GM21723 (cell line): Measurements from ENCODE around the gene SLC4A2.

Source experiments
- ATAC-seq: cut with Tn5 transposase; IDR thresholded peaks from one replicate; pipeline ENCODE4 v1.9.1; 2021; ENCODE audit warnings: mild to moderate bottlenecking, moderate library complexity; ENCODE audit not compliant: unreplicated experiment

The SLC4A2 gene

DNA sequence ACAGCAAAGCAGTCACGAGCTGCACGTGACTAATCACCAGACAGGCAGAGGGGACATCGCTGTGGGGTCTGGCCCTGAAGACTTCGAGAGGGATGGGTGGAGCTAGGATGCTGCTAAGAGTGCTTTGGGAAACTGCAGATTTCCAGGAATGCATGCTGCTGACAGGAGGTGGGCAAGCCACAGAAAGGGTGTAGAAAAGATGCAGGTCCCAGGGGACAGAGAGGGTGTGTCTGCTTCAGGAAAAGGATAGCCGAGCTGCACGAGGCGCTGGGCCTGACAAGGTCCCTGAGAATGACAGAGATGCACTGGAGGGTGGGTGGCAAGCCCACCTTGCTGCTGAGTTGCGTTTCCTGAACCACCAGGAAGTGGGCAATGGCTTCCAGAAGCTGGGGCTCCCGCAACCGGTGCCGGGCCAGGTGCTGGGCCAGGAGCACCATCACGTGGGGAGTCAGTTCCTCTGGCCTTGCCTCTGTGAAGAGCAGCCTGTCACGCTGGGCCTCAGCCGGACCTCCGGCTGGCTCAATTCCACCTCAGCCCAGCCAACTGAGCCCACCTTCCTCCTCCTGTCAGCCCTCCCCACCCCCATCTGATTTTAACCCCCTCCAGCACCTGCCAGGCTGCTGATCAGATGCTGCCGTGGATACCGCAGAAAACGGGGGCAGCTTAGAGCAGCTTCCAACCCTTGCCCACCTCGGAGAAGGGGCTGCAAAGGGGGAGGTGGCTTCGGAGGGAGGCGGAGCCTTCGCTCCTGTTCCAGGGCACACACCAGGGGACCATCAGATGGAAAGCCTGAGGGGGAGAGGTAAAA, 19.0 kb downstream of the SLC4A2 start:
- ATAC-seq, result no peak

DNA sequence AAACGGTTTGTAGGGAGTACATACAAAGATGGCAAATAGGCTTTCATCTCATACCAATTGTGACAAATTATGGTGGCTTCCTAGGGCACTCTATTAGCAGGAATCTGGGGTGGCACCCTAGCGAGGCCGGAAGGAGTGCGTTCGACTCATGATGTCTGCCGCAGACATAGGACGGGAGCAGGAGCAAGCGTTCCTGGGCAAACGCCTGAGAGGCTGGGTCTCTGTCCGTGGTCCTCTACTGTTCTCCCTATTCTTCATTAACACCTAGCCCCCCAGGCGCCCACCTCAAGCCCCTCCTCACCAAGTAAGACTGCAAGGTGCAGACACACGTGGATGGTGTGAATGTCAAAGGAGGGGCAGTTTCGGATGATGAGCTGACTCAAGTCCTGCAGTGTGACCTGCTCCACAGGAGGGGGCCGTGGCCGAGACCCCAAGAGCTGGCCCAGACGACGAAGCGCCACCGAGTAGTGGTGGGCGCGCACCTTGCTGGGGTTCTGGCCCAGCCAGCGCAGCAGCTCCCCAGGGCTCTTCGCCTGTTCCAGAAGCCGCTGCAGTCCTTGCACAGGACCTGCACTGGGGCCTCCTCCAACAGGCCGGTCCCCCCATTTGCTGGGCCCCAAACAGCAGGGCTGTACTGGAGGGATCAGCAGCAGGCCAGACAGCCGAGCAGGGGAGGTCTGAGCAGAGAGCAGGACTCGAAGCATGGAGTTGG, 20.0 kb downstream of the SLC4A2 start:
- no peak for ATAC-seq

DNA sequence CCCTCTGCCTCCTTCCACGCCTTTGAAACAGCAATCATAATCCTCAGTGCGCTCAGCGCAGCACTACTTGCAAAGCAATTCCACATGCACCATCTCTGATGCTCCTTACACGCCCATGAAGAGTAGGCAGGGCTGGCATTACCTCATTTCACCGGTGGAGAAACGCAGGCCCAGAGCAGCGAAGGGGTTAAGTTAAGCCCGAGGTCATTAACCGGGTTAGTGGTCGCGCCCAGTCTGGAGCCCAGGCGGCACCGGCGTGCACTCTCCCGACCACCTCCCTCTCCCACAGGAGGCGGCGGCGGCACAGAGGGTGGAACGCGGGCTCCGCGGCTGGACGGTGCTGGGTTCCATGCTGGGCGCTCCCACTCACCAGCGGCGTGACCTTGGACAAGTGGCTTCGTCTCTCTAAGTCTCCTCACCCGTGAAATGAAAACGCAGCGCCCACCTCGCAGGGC, 20.7 kb downstream of the SLC4A2 start:
- peak; percentile 2 for ATAC-seq

DNA sequence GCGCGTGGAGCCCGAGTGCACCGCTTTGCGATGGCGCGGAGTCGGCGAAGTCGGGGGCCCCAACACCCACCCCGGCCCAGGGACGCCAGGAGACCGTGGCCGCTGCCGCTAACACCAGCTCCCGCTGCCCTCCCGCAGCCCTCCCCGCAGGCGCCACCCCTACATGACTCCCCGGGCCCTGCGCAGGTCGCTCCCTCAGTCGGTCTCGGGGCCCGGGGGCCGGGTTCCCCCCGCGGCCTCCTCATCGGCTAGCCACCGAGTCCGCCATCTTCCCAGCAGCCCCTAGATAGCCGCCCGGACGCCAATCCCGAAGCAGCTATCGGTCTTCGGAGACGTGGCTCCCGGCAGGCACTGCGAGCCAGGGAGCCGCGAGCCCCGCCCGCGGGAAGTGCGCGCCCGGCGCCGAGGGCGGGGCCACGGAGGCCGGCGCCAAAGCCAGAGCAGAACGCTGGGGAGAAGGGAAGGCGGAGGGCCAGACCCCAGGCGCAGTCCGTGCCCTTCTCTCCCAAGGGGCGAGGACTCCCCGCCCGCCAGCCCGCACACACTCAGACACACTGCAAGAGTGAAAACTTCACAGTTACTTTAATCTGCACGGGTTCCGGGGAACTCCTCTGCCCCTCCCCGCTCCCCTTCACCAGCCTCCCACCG, 21.3 kb downstream of the SLC4A2 start, which contains the start of gene FASTK:
FASTK (minus strand) TSS at position 288 of the 648 bp plus-strand sequence; CDS start at position 245, 43 bp downstream.
- ATAC-seq, result peak; percentile 71

DNA sequence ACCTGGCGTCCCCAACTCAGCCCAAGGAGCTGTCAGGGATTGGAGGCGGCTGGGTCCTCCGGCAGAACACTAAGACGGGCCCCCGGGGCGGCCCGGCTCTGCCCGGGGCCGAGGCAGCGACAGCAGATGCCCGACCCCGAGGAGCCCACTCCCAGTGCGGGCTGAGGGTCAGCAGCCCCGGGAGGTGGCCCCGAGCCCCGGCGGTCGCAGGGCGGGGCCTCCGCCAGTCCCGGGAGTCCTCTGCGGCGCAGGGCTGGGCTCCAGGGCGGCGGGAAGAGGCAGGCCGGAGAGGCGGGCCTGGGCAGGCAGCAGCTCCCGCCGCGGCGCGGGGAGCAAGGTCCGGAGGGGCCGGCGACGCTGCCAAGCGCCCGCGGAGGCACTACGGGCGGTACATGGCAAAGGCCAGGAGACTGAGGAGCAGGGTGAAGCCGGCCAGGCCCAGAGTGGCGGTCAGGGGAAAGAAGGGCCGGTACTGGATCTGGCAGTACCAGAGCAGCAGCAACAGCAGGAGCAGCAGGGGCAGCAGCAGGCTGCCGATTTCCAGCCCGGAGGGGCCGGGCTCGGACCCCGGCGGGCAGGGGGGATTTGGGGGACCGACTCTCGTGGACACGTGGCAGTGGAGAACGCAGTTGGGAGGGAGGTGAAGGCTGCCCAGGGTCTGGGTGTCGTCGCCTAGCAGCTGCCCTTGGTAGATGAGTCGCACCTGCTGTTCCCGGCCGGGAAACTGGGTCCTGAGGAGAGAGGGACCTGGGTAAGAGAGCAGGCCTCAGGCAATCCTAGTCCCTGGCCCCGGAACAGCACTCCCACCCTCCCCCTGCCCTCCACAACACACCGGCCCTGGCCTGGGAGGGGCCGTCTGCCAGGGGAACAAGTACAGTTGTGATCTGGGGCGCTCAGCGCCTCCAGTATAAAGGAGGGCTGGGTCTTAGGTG, 22.0 kb downstream of the SLC4A2 start:
- no peak for ATAC-seq

DNA sequence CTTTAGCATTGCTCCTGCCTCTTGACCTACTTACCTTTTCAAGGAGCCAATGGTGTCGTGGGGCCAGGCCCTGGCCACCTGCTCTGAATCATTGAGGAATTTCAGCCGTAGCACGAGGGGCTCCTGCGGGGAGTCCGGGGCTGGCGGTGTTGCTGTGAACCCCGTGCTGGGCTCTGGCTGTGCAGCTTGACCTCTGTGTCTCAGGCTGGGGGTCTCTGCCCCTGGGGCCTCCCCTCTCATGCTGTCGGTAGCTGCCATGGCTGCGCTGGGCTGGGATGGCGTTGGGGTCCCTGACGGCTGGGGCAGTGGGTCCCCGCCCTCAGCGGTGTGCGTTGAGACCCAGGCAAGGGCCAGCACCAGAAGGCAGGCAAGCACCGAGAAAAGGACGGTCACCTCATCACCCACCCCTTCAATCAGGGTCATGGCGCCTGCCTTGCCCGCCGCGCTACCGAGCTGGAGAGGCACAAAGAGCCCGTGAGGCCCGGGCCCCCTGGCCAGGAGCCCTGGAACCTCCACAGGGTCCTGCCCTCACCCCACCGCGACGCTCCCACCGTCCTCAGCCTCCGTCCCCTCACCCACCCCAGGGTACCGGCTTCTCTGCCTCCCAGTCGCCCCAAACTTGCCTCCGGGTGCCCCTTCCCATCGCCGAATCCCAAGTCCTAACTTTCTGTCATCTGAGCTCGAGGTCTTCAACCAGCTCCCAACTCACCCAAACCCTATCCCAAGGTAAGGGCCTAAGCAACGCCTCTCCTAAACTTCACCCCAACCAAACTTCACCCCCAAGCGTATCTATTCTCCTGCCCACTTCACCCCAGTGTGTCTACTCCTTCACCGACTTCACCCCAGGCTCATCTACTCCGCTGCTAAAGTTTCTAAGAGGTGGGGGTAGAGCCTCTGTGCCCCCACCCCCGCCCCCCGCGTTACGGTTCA, 23.0 kb downstream of the SLC4A2 start:
- no peak for ATAC-seq

DNA sequence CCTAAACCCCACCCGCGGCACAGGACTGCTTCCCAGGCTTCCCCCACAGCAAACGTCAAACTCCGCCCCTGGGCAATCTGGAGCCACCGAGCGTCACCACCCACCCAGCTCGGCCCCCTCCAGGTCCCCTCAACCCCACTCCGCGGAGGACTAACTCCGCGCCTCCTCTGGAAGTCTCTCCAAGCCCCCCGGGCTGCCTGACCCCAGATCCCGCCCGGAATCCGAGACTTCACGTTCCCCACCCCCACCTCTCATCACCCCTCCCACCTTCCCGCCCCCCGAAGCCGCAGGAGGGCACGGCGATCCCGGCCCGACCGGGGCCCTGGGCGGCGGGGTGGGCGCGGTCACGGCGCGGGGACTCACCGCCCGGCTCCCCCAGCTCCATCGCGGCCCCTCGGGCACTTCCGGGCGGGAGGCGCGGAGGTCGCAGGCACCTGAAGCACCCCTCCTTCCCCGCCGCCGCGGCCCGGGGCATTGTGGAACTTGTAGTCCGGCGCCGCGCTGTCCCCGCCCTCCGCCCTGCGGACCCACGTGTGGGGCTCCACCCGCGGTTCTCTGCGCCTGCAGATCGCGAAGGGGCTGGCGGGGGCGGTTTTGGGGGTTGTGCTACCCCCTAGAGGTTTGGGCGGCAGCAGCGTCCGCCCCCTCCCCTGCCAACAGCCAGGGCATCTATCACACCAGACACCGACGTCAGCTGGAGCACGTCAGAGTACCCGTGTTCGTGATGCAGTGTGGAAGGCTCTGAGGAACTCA, 23.9 kb downstream of the SLC4A2 start, which contains the start of gene TMUB1:
TMUB1 (minus strand) TSS at position 423 of the 753 bp plus-strand sequence. CDS start 930 bp downstream, outside the sequence.
- ATAC-seq, result peak; percentile 46

DNA sequence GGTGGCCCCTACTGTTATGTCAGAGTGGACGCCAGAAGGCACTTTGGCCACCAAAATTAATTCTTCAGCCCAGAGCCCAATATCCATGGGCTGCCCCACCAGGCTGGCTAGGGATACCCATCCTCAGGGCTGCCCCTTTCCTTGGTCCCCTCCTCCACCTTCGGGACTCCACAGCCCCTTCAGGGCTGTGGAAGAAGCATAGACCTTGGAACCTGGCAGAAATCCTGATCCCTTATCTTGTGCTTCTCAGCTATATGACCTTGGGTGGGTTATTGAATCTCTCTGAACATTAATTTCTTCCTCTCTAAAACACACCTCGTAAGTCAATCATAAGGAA, 24.4 kb downstream of the SLC4A2 start:
- no peak for ATAC-seq

DNA sequence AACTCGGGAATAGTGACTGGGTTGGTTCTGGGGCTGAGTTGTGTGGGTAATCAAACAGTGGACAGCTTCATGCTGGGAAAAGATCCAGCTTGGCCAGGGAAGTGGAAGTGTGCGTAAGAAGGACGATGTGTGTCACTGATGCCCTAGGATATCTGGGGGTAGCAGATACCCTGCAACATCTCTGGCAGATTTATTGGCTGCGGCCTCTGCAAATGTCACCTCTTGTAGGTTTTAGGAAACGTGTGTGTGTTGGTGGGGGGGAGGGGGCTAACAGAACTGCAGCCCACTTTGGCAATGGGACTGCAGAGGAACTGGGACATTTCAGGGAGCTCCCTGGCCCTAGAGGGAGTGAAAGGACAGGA, 25.9 kb downstream of the SLC4A2 start:
- ATAC-seq, result no peak

DNA sequence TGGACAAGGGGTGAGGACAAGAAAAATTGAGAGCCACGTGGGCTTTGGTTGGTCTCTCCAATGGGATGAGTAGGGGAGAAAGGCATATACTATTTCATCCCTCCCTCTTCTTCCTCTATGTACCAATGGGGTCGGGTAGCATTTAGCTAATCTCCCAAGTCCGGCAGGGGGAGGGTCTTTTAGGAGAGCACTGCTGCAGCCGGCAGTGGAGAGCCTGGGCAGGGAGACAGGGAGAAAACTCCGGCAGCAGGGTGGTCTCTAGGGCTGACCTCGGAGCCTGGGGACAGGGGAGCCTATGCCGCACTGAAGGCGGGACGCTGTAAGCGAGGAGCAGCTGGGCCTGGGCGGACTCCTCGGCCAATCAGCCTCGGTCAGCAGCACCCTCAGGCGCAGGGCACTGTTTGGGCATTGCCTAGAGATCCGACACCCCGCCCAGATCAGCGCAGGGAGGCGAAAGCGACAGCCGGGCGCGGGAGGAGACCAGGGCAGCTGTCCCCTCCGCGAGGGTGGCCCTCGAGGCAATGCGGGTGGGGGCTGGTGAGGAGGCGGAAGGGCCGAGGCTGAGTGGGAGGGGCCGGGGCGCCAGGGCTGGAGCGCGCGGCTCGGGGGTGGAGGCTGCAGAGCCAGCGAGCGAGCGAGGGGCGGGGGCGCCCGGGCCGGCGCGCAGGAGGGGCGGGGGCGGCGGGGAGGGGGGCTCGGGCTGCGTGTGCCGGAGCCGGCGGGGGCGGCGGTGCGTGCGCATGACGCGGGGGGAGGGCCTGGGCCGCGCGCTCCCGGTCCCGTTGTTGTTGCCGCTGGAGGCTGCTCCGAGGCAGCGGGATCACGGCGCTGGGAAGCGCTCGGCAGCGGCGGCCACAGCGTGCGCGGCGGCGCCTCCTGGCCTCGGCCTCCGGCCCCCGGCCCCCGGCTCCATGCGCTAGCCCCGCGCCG, 26.6 kb downstream of the SLC4A2 start, which contains the start of gene AGAP3:
AGAP3 (plus strand) TSS at position 785 of the 930 bp plus-strand sequence. CDS start 267 bp downstream, outside the sequence.
- peak; percentile 53 for ATAC-seq

DNA sequence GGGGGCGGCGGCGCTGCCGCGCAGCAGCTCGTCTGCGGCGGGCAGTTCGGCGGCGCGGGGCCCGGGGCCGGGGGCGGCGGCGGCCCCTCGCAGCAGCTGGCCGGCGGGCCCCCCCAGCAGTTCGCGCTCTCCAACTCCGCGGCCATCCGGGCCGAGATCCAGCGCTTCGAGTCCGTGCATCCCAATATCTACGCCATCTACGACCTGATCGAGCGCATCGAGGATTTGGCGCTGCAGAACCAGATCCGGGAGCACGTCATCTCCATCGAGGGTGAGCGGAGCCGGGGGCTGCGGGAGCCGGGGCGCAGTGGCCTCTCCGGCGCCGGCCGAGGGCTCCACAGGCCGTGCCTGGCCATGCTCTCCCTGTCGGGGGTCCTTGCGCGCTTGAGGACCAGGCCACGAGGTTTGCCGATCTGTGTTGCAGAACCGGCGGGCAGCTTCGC, 27.4 kb downstream of the SLC4A2 start:
- no peak for ATAC-seq

DNA sequence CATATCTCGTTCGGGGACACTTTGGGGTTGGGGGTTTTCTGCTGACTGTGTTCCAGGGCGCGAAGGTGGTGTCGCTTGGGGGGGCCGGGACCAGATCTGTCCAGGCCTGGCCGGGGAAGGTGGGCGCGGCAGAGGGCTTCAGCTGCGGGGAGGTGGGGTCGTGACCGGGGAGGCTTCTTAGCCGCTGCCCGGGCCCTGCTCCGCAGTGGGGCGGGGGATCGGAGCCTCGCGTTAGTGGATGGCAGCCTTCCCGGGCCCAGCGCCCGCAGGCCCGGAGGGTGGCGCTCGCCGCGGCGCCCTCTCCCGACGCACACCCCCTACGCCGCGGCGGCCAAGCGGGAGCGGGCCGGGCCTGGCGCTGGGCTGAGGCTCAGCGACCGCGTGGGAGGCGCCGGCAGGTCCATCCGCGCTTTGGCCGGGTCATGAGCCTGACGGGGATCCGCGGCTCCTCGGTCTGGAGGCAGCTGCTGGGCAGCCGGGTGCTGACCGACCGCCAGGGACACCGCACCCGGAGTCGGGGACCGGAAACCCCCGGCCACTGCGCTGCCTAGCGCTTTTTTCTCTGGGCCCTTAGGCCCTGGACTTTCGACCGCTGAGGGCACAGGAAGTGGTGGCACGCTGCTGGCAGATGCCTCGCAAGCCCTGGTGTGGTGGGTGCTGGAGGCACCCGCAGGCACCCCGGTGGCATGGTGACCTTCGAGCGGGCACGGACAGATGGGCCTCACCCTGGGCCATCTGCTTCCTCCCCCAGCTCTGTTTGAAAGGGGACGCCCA, 28.0 kb downstream of the SLC4A2 start:
- ATAC-seq, result peak; percentile 34

DNA sequence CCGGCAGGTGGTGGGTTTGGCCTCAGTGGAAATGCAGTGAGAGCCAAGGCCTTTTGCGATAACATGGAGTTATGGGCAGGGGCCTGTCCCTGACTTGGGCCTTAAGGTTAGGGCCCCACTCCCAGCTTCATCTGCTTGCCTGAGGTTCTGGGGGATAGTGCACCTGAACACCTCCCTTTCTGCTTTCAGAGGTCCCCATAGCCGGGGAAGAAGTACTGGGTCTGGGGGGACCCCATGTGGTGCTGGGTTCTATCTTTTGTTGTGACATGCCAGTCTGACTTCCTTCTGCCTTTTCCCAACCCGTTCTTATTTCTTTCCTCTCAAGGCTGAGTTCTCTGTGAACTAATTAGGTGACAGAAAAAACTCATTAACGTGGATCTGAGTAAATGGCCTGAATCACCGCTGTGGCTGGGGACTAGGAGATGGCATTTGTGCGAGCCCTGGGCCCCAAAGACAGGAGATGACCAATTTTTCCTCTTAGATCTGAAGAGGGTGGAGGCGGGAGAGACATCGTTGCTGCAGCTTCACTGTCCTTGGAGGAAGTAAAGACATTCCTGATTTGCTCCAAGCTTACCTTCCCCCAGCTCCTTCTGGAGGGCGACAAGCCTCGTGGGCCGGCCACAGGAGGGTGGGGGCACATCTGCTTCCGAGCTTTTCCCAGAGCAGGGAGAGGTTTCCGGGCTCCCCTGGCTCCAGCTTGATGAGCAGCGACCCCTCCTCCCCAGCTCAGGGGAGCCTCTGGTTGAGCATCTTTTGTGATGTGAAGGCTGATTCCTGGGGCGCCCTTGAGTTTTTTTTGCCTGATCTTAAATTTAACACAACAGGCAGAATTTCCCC, 28.8 kb downstream of the SLC4A2 start:
- no peak for ATAC-seq

DNA sequence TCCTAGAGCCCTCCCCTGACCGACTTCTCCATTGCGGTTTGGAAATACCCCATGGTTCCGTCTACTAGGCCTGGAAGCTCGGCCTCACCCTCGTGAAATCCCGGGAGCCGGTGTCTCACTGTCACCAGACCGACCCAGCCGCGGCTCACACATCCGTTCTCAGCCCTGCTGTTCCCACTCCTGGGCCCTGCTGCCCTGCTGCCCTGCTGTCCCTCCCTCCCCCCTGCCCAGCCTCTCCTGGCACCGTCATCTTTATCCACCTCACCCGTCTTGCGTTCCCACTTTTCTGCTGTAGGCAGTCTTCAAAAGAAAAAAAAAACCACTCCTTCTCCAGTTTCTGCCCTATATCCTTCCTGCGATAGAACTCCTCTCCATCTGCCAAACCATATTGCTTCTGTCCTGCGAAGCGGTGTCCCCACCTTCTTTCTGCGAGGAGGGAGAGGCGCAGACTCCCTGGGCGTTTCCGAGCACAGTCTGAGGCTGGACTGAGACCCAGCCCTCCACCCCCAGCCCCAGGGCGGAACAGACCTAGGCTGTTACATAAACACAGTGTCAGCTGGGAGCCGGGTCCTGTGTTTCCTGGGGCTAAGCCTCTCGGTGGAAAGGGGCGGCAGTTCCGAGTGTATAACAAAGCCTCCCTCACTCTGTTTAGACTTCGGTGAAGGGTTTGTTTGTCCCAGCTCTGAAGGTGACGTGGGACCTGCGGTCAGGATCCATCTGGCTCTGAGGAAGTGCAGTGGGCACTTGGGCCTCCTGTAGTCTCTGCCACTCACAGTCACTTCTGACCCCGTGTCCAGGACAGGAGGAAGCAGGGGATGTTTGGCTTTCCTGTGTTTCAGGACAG, 29.7 kb downstream of the SLC4A2 start:
- no peak for ATAC-seq
